HG03103 (cell line): Measurements from ENCODE around the gene TARP.

ENCODE experiments used
- ATAC-seq: cut with Tn5 transposase; IDR thresholded peaks from one replicate; pipeline ENCODE4 v1.9.1; 2021; ENCODE audit warnings: low read depth; ENCODE audit not compliant: unreplicated experiment

TARP gene

GRCh38 chr7:38222481-38223096 is 50.8 kb downstream of the TARP start:
- peak; percentile 84 for ATAC-seq

GRCh38 chr7:38220452-38220851 is 53.0 kb downstream of the TARP start:
- ATAC-seq = no peak

GRCh38 chr7:38217672-38218071 is 55.8 kb downstream of the TARP start:
- no peak for ATAC-seq

GRCh38 chr7:38215735-38216670 is 57.4 kb downstream of the TARP start:
- peak; percentile 89 for ATAC-seq

- no peak for ATAC-seq
Observed at GRCh38 chr7:38215115-38215514, 58.3 kb downstream of the TARP start.

- ATAC-seq = no peak
Observed at GRCh38 chr7:38211940-38212339, 61.5 kb downstream of the TARP start.

- ATAC-seq = no peak
Observed at GRCh38 chr7:38211486-38211885, 62.0 kb downstream of the TARP start.
